T47D (cell line): ENCODE data around the gene C12orf76.
"Not testable (repeated sequence)": the region's sequence is repeated elsewhere in the genome, so short reads cannot be mapped to it uniquely, and the experiment has no call there.

Experiments used
- DNase-seq, 2 experiments: peaks; one replicate each; pipeline versions ENCODE4 v3.0.0 to v3.0.0-alpha.2; 2011 to 2012; ENCODE audit warnings: low read depth in 1 of 2, low spot score in 1 of 2
- JUND ChIP-seq: IDR thresholded peaks from 2 replicates; pipeline ENCODE4 v1.6.1; 2012; ENCODE audit warnings: low read depth
- in situ Hi-C: cut with HindIII; loops from 2 replicates; pipeline ENCODE4 v1.10.0; 2016; ENCODE audit warnings: low sequenced_read_pairs, low pct_unique_long_range_greater_than_20kb

C12orf76 gene

GRCh38 chr12:110048242-110049027 lies at the start of gene C12orf76:
Gene C12orf76, minus strand, starts transcription at chr12:110048522. Its CDS starts 27 bp downstream, at chr12:110048495.
- DNase-seq, result peak; percentile 88 to 98
- TF ChIP-seq JUND, result no peak
- in situ Hi-C loops, result no loop called here

GRCh38 chr12:110093631-110094311 lies 45.4 kb upstream of the C12orf76 start:
- TF ChIP-seq JUND, result no peak
- DNase-seq, result no peak
- in situ Hi-C loops, result no loop called here

- no peak for DNase-seq
- TF ChIP-seq JUND, result no peak
- in situ Hi-C loops, result no loop called here
Measured at GRCh38 chr12:110091136-110091711, 42.9 kb upstream of the C12orf76 start.

- no peak for TF ChIP-seq JUND
- in situ Hi-C loops, result no loop called here
- no peak for DNase-seq
Measured at GRCh38 chr12:110090266-110091135, 42.2 kb upstream of the C12orf76 start.

GRCh38 chr12:110088936-110089335 lies 40.6 kb upstream of the C12orf76 start:
- in situ Hi-C loops, result no loop called here
- TF ChIP-seq JUND, result no peak
- DNase-seq, result no peak

GRCh38 chr12:110088216-110088615 lies 39.9 kb upstream of the C12orf76 start:
- DNase-seq, in situ Hi-C loops: not testable (repeated sequence)

- DNase-seq, result no peak
- no peak for TF ChIP-seq JUND
- in situ Hi-C loops, result no loop called here
Measured at GRCh38 chr12:110084314-110085015, 36.1 kb upstream of the C12orf76 start.

- DNase-seq, result no peak
- in situ Hi-C loops, result no loop called here
- no peak for TF ChIP-seq JUND
Measured at GRCh38 chr12:110080410-110080809, 32.1 kb upstream of the C12orf76 start.

GRCh38 chr12:110079477-110080400 lies 31.4 kb upstream of the C12orf76 start:
- no peak for TF ChIP-seq JUND
- in situ Hi-C loops, result no loop called here
- no peak for DNase-seq

GRCh38 chr12:110077800-110078199 lies 29.5 kb upstream of the C12orf76 start:
- TF ChIP-seq JUND, result no peak
- no peak for DNase-seq
- in situ Hi-C loops, result no loop called here

- no peak for TF ChIP-seq JUND
- in situ Hi-C loops, result no loop called here
Measured at GRCh38 chr12:110075880-110076279, 27.6 kb upstream of the C12orf76 start.

More at GRCh38 chr12:110075880-110076279, 27.6 kb upstream of the C12orf76 start:
- DNase-seq, result no peak
